ENCODE data around the gene PEX10. TPM values are rescaled to one million over a fixed set of nuclear protein-coding genes. Genes with fewer than 3 reads are reported as not detected.

Gene PEX10
- polyA plus RNA-seq, 1 experiment, result 11.9 TPM

DNA sequence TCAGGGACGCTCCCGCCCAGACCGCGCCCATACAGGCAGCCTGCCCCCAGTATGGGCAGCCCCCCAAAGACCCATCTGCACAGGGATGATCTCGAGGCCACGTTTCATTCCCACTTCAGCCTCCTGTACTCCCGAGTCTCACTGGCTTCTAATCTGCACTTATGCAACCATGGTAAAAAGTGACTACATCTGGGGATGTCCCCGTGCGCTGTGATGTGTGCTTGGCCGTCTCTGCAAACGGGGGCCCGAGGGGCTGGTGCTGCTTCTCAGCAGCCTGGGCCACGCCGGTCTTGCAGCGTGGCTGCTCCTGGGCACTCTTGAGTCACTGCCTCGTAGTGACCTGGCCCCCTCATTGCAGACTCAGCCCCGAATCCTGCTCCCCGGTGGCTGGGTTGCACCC lies 46.3 kb upstream of the PEX10 start:
- POLR2A ChIA-PET, result no interaction called here
- no peaks in the 10 kb centered on the region; the same call in 1 of the 2 replicates for H3K9me3 ChIP-seq (ENCODE audit: control insufficient read depth, insufficient read depth, low read length)
- CTCF ChIA-PET, result no interaction called here

DNA sequence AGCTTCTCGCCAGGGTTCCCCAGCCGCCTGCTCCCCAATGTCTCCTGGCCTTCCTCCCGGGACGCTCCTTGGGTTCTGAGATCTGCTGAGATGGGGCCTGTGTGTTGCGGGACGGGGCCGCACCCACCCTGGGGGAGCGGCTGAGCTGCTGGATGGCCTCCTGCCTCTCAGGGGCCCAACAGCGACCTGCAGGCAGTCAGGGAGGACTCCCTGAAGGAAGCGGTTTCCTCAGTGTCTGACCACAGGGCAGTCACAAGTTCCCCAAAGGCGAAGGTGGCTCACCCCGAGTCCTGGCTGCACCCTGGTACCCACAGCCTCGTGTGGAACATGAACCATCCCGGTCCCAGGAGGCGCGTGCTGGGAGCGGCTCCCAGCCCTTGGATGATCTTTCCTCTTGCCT lies 45.1 kb upstream of the PEX10 start:
- H3K27me3 ChIP-seq (ENCODE audit: control insufficient read depth, insufficient read depth, low read length), result peaks cover 9% of the 10 kb centered on the region
- H3K27ac ChIP-seq (ENCODE audit: low read depth, low read length), result no peak overlapping the region
- H3K4me3 ChIP-seq (ENCODE audit: low read depth, low read length), result no peak overlapping the region
- ChIA-PET POLR2A (no interaction called here), CTCF (no interaction called here)
- TF ChIP-seq, protein P1, sequence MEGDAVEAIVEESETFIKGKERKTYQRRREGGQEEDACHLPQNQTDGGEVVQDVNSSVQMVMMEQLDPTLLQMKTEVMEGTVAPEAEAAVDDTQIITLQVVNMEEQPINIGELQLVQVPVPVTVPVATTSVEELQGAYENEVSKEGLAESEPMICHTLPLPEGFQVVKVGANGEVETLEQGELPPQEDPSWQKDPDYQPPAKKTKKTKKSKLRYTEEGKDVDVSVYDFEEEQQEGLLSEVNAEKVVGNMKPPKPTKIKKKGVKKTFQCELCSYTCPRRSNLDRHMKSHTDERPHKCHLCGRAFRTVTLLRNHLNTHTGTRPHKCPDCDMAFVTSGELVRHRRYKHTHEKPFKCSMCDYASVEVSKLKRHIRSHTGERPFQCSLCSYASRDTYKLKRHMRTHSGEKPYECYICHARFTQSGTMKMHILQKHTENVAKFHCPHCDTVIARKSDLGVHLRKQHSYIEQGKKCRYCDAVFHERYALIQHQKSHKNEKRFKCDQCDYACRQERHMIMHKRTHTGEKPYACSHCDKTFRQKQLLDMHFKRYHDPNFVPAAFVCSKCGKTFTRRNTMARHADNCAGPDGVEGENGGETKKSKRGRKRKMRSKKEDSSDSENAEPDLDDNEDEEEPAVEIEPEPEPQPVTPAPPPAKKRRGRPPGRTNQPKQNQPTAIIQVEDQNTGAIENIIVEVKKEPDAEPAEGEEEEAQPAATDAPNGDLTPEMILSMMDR (IDR thresholded peaks at IDR 0.05; ENCODE audit: low read depth, low read length), result no peak
- H3K9me3 ChIP-seq (ENCODE audit: control insufficient read depth, insufficient read depth, low read length), result no peaks in the 10 kb centered on the region; the same call in 1 of the 2 replicates
- no peak for DNase-seq (ENCODE audit: low read depth, low spot score)

More for the DNA sequence above, 46.3 kb upstream of the PEX10 start:
- Histone ChIP-seq H3K27ac (ENCODE audit: low read depth, low read length) (no peak overlapping the region), H3K4me3 (ENCODE audit: low read depth, low read length) (no peak overlapping the region), H3K27me3 (ENCODE audit: control insufficient read depth, insufficient read depth, low read length) (peaks cover 20% of the 10 kb centered on the region)
- TF ChIP-seq, protein P1 (IDR thresholded peaks at IDR 0.05; ENCODE audit: low read depth, low read length), result no peak
- no peak for DNase-seq (ENCODE audit: low read depth, low spot score)

DNA sequence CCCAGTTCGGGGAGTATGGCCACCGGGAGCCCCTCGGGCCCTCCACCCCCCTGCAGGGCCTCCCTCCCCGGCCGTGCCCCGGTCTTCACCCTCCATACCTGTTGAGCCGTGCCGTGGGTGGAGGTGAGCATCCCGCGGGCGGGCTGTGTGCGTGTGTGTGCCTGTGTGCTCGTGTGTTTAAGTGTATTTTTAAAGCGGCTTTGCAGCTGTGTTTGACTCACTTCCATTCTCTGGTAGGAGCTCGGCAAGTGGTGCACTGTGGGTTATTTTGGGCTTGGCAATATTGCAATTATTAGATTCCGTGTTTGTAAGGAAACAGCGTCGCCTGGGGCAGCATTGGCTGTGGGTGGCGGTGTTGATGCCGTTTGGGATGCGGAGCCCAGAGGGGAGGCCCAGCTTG lies 43.4 kb upstream of the PEX10 start:
- H3K9me3 ChIP-seq (ENCODE audit: control insufficient read depth, insufficient read depth, low read length), result no peaks in the 10 kb centered on the region; the same call in 1 of the 2 replicates
- no peak for DNase-seq (ENCODE audit: low read depth, low spot score)
- POLR2A ChIA-PET, result no interaction called here
- CTCF ChIA-PET, result no interaction called here
- no peaks in the 10 kb centered on the region for H3K27me3 ChIP-seq (ENCODE audit: control insufficient read depth, insufficient read depth, low read length)
- H3K4me3 ChIP-seq (ENCODE audit: low read depth, low read length), result no peak overlapping the region
- TF ChIP-seq, protein P1 (IDR thresholded peaks at IDR 0.05; ENCODE audit: low read depth, low read length), result no peak
- no peak overlapping the region for H3K27ac ChIP-seq (ENCODE audit: low read depth, low read length)

DNA sequence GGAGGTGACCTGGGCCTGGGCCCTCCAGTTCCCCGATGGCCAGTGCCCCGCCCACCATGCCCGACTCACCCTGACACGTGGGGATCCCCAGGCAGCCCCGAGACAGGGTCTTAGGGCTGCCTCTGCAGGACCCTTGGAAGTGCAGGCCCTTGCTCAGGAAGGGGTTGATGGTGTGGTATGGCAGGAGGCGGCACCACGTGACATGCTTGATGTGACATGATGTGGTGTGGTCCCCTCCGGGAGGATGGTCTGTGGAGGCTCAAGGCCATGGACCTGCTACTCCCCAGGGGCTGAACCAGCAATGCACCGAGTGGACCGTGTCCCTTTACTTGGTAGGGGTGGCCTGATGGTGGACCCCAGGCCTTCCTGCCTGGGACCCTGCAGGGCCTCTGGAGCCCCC lies 41.9 kb upstream of the PEX10 start:
- Histone ChIP-seq H3K9me3 (ENCODE audit: control insufficient read depth, insufficient read depth, low read length) (no peaks in the 10 kb centered on the region; the same call in 1 of the 2 replicates), H3K27ac (ENCODE audit: low read depth, low read length) (no peak overlapping the region), H3K4me3 (ENCODE audit: low read depth, low read length) (no peak overlapping the region), H3K27me3 (ENCODE audit: control insufficient read depth, insufficient read depth, low read length) (no peaks in the 10 kb centered on the region)
- TF ChIP-seq, protein P1 (IDR thresholded peaks at IDR 0.05; ENCODE audit: low read depth, low read length), result no peak
- no peak for DNase-seq (ENCODE audit: low read depth, low spot score)
- POLR2A ChIA-PET, result no interaction called here
- CTCF ChIA-PET, result no interaction called here

DNA sequence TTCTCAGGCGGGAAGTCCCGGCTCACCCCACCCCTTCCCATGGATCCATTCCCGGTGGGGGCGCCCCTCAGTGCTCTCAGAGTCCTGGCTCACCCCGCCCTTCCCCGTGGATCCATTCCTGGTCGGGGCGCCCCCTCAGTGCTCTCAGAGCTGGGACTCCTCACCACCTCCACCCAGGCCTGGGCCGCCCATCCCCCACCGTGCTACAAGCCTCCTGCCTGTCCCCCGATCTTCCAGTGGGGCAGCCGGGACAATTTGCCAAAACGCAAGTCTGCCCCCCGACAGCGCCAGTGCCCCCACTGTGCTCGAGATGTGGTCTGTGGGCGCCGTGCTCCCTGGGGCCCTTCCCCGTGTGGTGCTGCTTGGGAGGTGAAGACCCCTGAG lies 40.6 kb upstream of the PEX10 start:
- ChIA-PET CTCF (interaction anchor here (1.1 kb wide), 1 partner anchor 1166 kb away, joined by 3 read pairs; no protein-coding TSS in a partner anchor), POLR2A (no interaction called here)
- DNase-seq (ENCODE audit: low read depth, low spot score), result no peak
- TF ChIP-seq, protein P1 (IDR thresholded peaks at IDR 0.05; ENCODE audit: low read depth, low read length), result no peak
- Histone ChIP-seq H3K27ac (ENCODE audit: low read depth, low read length) (no peak overlapping the region), H3K9me3 (ENCODE audit: control insufficient read depth, insufficient read depth, low read length) (no peaks in the 10 kb centered on the region; the same call in 1 of the 2 replicates), H3K27me3 (ENCODE audit: control insufficient read depth, insufficient read depth, low read length) (no peaks in the 10 kb centered on the region), H3K4me3 (ENCODE audit: low read depth, low read length) (no peak overlapping the region)

Data from AG04450 (cell line).